ENCODE measurements around the gene ATXN7. TPM values are rescaled to one million over a fixed set of nuclear protein-coding genes. Genes with fewer than 3 reads are reported as not detected.

Gene ATXN7
- total and polyA plus RNA-seq, 4 donors, result 4.8 to 46.6 (median 18.0) TPM

- WGBS, 2 donors, result 92 to 93% methylated on average over 3 of the region's 3 CpGs
- no peak for DNase-seq
- no peak overlapping the region for H3K9ac ChIP-seq (ENCODE audit: insufficient read depth in 1 of 2, low read length in 2 of 2)
- no peaks in the 10 kb centered on the region for H3K9me3 ChIP-seq (ENCODE audit: control insufficient read depth in 4 of 4, insufficient read depth in 3 of 4, low read length in 3 of 4)
- H3K4me3 ChIP-seq, result no peak overlapping the region
- H3K36me3 ChIP-seq (ENCODE audit: control insufficient read depth in 4 of 4, insufficient read depth in 4 of 4, low read length in 4 of 4), result no peaks in the 10 kb centered on the region
- TF ChIP-seq CTCF (IDR thresholded peaks at IDR 0.05; ENCODE audit: control extremely low read depth, extremely low read depth), result no peak
- H3K27ac ChIP-seq (ENCODE audit: low read depth in 1 of 2, low read length in 1 of 2), result no peak overlapping the region
- peaks cover 0 to 4% (median 1%) of the 10 kb centered on the region in 5 donors for H3K4me1 ChIP-seq (ENCODE audit: control insufficient read depth in 5 of 5, insufficient read depth in 5 of 5, low read length in 5 of 5)
- H3K27me3 ChIP-seq (ENCODE audit: control insufficient read depth in 3 of 3, insufficient read depth in 3 of 3, low read length in 2 of 3), result no peaks in the 10 kb centered on the region
- ATAC-seq (ENCODE audit: insufficient read depth, low FRiP score), result no peak
Observed at GRCh38 chr3:63869940-63870614, 6.4 kb downstream of the ATXN7 start.

GRCh38 chr3:63870615-63871005 is 6.9 kb downstream of the ATXN7 start:
- no peaks in the 10 kb centered on the region for H3K36me3 ChIP-seq (ENCODE audit: control insufficient read depth in 4 of 4, insufficient read depth in 4 of 4, low read length in 4 of 4)
- H3K4me1 ChIP-seq (ENCODE audit: control insufficient read depth in 5 of 5, insufficient read depth in 5 of 5, low read length in 5 of 5), result peaks cover 0 to 3% (median 3%) of the 10 kb centered on the region in 5 donors
- DNase-seq (no peak), ATAC-seq (ENCODE audit: insufficient read depth, low FRiP score) (no peak)
- H3K4me3 ChIP-seq, result no peak overlapping the region
- 62 to 70% methylated on average over 2 of the region's 2 CpGs for WGBS, 2 donors
- H3K27ac ChIP-seq (ENCODE audit: low read depth in 1 of 2, low read length in 1 of 2), result no peak overlapping the region
- no peak overlapping the region for H3K9ac ChIP-seq (ENCODE audit: insufficient read depth in 1 of 2, low read length in 2 of 2)
- TF ChIP-seq CTCF (IDR thresholded peaks at IDR 0.05; ENCODE audit: control extremely low read depth, extremely low read depth), result no peak
- H3K9me3 ChIP-seq (ENCODE audit: control insufficient read depth in 4 of 4, insufficient read depth in 3 of 4, low read length in 3 of 4), result no peaks in the 10 kb centered on the region
- H3K27me3 ChIP-seq (ENCODE audit: control insufficient read depth in 3 of 3, insufficient read depth in 3 of 3, low read length in 2 of 3), result no peaks in the 10 kb centered on the region

DNA sequence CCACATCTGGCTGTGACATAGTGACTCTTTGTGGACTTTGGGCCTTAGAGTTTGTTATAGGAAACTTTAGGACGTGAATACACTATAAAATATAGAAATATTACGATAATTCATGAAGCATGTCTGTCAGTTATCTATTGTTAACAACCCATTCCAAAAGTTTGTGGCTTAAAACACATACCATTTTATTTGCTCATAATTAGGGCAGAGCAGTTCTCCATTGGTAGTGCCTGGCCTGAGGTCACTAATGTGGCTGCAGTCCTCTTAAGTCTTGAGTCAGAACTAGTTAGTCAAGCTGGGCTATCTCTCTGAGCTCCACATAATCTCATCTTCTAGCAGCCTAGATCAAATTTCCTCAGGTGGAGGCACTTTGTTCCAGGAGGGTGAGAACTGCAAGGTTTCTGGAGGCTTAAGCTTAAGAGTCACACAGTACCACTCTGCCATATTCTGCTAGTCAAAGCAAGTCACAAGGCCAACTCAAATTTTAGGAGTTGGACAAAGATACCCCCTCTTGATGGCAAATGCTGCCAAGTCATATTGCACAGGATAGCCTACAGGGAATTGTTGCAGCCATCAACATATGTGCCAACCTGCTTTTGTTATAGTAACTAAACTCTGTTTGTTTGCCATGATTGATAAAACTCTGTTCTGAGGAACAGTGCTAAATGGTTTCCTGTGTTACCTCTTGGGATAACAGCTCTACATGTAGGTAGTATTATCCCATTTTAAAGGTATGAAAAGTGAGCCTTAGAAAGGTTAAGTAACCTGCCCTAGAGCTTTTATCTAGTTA is 8.7 kb downstream of the ATXN7 start:
- DNase-seq (no peak), ATAC-seq (ENCODE audit: insufficient read depth, low FRiP score) (no peak)
- no peak overlapping the region for H3K27ac ChIP-seq (ENCODE audit: low read depth in 1 of 2, low read length in 1 of 2)
- no peaks in the 10 kb centered on the region for H3K9me3 ChIP-seq (ENCODE audit: control insufficient read depth in 4 of 4, insufficient read depth in 3 of 4, low read length in 3 of 4)
- H3K4me1 ChIP-seq (ENCODE audit: control insufficient read depth in 5 of 5, insufficient read depth in 5 of 5, low read length in 5 of 5), result peaks cover 0 to 9% (median 5%) of the 10 kb centered on the region in 5 donors
- H3K36me3 ChIP-seq (ENCODE audit: control insufficient read depth in 4 of 4, insufficient read depth in 4 of 4, low read length in 4 of 4), result no peaks in the 10 kb centered on the region
- H3K9ac ChIP-seq (ENCODE audit: insufficient read depth in 1 of 2, low read length in 2 of 2), result no peak overlapping the region
- no peak overlapping the region for H3K4me3 ChIP-seq
- TF ChIP-seq CTCF (IDR thresholded peaks at IDR 0.05; ENCODE audit: control extremely low read depth, extremely low read depth), result no peak
- 91 to 98% methylated on average over 2 of the region's 2 CpGs for WGBS, 2 donors
- H3K27me3 ChIP-seq (ENCODE audit: control insufficient read depth in 3 of 3, insufficient read depth in 3 of 3, low read length in 2 of 3), result no peaks in the 10 kb centered on the region
